A549 (cell line): ENCODE data around the gene OR6K6.

Experiments
- CHD2 ChIP-seq: fragments of 150-350 bp; IDR thresholded peaks from 2 replicates; pipeline ENCODE4 v1.6.1; 2014; ENCODE audit warnings: low read length; ENCODE audit not compliant: partially characterized antibody
- EP300 ChIP-seq, 2 experiments: fragments of >200 bp; sonication (Bioruptor Twin); formaldehyde crosslinking; IDR thresholded peaks; 2 replicates in 1 of 2; 3 replicates in 1 of 2; pipeline ENCODE4 v1.6.1; 2016 to 2017
- JUN ChIP-seq, 2 experiments: fragments of >200 bp; sonication (Bioruptor Twin); formaldehyde crosslinking; IDR thresholded peaks; 2 replicates in 1 of 2; 3 replicates in 1 of 2; pipeline ENCODE4 v1.6.1; 2016 to 2017
- NFE2L2 ChIP-seq: fragments of 150-350 bp; conservative IDR thresholded peaks from 2 replicates; pipeline ENCODE4 v1.6.1; 2014; ENCODE audit warnings: low read length
- POLR2A ChIP-seq: IDR thresholded peaks from 2 replicates; pipeline ENCODE4 v1.6.1; 2012; ENCODE audit warnings: mild to moderate bottlenecking, low read length
- USF2 ChIP-seq: fragments of 450-650 bp; IDR thresholded peaks from 2 replicates; pipeline ENCODE4 v1.6.1; 2014; ENCODE audit warnings: antibody characterized with exemption
- TF ChIP-seq, protein P1 (sequence below): fragments of >200 bp; sonication (Bioruptor Twin); formaldehyde crosslinking; IDR thresholded peaks from 3 replicates; pipeline ENCODE4 v1.5.1; 2016

DNA sequence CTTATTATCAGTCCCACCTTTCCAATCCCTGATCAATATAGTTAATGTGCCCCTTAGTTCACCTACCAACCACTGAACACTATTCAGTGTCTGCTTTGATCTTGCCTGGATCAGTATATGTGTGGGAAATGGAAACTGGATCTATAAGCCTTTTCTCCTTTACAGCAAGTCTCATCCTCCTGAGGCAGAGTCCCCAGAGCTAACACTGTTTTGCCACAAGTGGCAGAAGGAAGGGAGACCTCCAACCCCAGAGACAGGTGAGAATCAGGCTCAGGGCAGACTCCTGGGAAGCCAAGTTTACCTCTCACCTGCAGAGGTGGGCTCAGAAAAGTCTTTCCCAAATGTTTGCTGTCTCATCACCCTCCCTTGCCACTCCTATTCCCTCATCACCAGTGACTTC, 26.6 kb downstream of the OR6K6 start, which contains the start of gene OR6N2:
- no peak for TF ChIP-seq CHD2
- TF ChIP-seq, protein P1, sequence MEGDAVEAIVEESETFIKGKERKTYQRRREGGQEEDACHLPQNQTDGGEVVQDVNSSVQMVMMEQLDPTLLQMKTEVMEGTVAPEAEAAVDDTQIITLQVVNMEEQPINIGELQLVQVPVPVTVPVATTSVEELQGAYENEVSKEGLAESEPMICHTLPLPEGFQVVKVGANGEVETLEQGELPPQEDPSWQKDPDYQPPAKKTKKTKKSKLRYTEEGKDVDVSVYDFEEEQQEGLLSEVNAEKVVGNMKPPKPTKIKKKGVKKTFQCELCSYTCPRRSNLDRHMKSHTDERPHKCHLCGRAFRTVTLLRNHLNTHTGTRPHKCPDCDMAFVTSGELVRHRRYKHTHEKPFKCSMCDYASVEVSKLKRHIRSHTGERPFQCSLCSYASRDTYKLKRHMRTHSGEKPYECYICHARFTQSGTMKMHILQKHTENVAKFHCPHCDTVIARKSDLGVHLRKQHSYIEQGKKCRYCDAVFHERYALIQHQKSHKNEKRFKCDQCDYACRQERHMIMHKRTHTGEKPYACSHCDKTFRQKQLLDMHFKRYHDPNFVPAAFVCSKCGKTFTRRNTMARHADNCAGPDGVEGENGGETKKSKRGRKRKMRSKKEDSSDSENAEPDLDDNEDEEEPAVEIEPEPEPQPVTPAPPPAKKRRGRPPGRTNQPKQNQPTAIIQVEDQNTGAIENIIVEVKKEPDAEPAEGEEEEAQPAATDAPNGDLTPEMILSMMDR, result no peak
- no peak for TF ChIP-seq EP300 (IDR thresholded peaks at IDR 0.05)
- TF ChIP-seq NFE2L2, result no peak
- no peak for TF ChIP-seq POLR2A
- no peak for TF ChIP-seq JUN (IDR thresholded peaks at IDR 0.05)
- no peak for TF ChIP-seq USF2
